ENCODE data around the gene ASCC3. TPM values are rescaled to one million over a fixed set of nuclear protein-coding genes. Genes with fewer than 3 reads are reported as not detected.
"Not testable (repeated sequence)": the region's sequence is repeated elsewhere in the genome, so short reads cannot be mapped to it uniquely, and the experiment has no call there.

ASCC3 gene
- total RNA-seq, 1 donor from 2014 or later: 12.7 TPM

DNA sequence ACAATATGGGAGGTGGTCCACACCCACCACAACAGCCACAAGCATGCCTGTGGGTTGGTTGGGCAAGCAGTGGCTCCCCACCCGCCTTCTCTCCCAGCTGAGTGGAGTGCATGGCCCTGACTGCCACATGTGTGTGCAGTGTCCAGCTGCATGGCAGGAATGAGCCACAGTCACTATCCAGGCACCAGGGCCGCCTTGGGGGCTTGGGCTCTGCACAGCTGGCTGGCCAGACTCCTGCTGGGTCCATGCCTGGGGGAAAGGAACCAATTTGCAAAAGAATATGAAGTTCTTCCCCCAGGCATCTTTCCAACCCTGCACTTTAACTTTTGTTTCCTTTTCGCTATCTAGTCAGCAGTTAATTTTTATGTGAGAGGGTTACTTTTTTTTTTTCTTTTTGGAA, 11.6 kb upstream of the ASCC3 start:
- no peak overlapping the region for H3K4me3 ChIP-seq
- H3K4me1 ChIP-seq: peaks cover 0 to 2% of the 10 kb centered on the region in 2 donors
- no peak for DNase-seq (ENCODE audit: low spot score in 2 of 2)
- no peaks in the 10 kb centered on the region for H3K9me3 ChIP-seq
- TF ChIP-seq, protein P1, sequence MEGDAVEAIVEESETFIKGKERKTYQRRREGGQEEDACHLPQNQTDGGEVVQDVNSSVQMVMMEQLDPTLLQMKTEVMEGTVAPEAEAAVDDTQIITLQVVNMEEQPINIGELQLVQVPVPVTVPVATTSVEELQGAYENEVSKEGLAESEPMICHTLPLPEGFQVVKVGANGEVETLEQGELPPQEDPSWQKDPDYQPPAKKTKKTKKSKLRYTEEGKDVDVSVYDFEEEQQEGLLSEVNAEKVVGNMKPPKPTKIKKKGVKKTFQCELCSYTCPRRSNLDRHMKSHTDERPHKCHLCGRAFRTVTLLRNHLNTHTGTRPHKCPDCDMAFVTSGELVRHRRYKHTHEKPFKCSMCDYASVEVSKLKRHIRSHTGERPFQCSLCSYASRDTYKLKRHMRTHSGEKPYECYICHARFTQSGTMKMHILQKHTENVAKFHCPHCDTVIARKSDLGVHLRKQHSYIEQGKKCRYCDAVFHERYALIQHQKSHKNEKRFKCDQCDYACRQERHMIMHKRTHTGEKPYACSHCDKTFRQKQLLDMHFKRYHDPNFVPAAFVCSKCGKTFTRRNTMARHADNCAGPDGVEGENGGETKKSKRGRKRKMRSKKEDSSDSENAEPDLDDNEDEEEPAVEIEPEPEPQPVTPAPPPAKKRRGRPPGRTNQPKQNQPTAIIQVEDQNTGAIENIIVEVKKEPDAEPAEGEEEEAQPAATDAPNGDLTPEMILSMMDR (IDR thresholded peaks at IDR 0.05): no peak
- H3K27ac ChIP-seq: no peak overlapping the region
- intact Hi-C loops (cut with DNase I): no loop called here
- H3K27me3 ChIP-seq: no peaks in the 10 kb centered on the region
- H3K36me3 ChIP-seq: no peaks in the 10 kb centered on the region

DNA sequence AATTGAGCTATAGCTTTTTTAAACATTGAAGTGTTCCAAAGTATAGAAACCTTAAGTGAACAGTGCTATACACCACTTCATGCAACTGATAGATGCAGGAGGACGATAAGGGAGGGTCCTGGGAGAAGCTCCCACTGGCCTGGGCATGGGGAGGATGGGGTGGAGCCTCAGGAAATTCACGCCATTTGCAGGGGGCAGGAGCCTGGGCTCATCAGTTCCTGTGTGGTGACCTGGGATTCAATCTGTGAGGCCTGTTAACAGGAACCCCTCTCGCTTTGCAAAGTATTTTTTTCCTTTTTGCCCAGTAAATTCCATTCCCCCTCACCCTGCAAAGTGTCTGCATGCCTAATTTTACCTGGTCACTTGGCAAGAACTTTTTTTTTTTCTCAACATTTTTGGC, 11.0 kb upstream of the ASCC3 start:
- Histone ChIP-seq H3K36me3 (no peaks in the 10 kb centered on the region), H3K4me1 (peaks cover 0 to 2% of the 10 kb centered on the region in 2 donors), H3K9me3 (no peaks in the 10 kb centered on the region), H3K27me3 (no peaks in the 10 kb centered on the region), H3K27ac (no peak overlapping the region), H3K4me3 (no peak overlapping the region)
- intact Hi-C loops (cut with DNase I): no loop called here
- TF ChIP-seq, protein P1 (IDR thresholded peaks at IDR 0.05): no peak
- DNase-seq (ENCODE audit: low spot score in 2 of 2): no peak

DNA sequence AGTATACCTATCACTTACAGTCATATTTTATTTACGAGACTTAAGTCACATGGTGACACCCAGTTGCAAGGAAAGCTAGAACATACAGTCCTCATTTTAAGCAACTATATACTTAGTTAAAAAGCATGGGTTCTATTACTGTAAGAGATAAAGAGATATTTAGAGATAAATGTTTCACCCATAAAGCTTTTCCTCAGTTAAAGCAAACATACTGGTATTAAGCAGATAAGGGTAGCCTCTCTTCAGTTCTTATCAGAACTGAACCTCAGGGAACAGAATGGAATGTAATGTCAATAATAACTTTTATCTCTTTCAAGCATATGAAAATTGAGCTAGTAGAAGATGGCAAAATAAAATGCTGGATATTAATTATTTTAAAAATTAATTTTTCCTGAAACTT, 9.9 kb upstream of the ASCC3 start:
- DNase-seq (ENCODE audit: low spot score in 2 of 2): no peak
- no peaks in the 10 kb centered on the region for H3K27me3 ChIP-seq
- H3K4me3 ChIP-seq: no peak overlapping the region
- intact Hi-C loops (cut with DNase I): no loop called here
- peaks cover 0 to 2% of the 10 kb centered on the region in 2 donors for H3K4me1 ChIP-seq
- TF ChIP-seq, protein P1 (IDR thresholded peaks at IDR 0.05): no peak
- no peaks in the 10 kb centered on the region for H3K9me3 ChIP-seq
- no peak overlapping the region for H3K27ac ChIP-seq
- no peaks in the 10 kb centered on the region for H3K36me3 ChIP-seq

DNA sequence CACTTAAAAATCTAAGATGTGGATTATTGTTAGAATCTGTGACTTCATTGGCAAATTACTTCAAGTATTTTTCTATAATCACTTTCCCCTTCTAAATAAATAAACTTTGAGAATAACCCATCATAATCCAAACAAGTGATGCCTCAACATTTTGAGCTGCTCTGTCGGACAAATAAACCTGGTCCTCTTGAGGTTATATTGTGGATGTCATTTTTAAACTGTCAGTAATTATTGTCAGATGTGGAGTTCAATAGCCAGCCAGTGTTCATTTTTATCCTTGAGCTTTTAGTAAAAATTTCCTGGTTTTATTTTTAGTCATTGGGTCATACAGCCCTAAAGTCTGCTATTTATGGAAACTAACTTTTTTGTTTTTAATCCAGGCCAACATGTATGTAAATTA, 9.5 kb upstream of the ASCC3 start:
- DNase-seq (ENCODE audit: low spot score in 2 of 2); H3K9me3 ChIP-seq; H3K27me3 ChIP-seq; H3K36me3 ChIP-seq; H3K27ac ChIP-seq; intact Hi-C loops (cut with DNase I); H3K4me1 ChIP-seq; H3K4me3 ChIP-seq: not testable (repeated sequence)

DNA sequence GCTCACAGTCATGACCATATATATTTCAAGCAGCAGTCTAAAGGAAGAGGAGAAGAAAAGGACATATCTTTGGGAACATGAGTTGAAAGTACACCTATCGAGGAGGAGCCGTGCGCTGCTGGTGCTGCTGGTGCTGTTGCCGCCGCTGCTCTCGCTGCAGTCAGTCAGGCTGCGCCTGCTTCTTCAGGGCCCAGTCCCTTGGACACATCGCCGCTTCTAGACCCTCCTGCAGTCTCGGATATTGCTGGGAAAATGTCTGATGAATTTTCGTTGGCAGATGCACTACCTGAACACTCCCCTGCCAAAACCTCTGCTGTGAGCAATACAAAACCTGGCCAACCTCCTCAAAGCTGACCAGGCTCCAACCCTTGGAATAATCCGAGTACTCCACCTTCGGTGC, 8.2 kb upstream of the ASCC3 start:
- intact Hi-C loops (cut with DNase I): no loop called here
- TF ChIP-seq, protein P1 (IDR thresholded peaks at IDR 0.05): no peak
- Histone ChIP-seq H3K27ac (no peak overlapping the region), H3K4me3 (no peak overlapping the region), H3K9me3 (no peaks in the 10 kb centered on the region), H3K4me1 (peaks cover 0 to 2% of the 10 kb centered on the region in 2 donors), H3K36me3 (no peaks in the 10 kb centered on the region), H3K27me3 (no peaks in the 10 kb centered on the region)
- DNase-seq (ENCODE audit: low spot score in 2 of 2): no peak

DNA sequence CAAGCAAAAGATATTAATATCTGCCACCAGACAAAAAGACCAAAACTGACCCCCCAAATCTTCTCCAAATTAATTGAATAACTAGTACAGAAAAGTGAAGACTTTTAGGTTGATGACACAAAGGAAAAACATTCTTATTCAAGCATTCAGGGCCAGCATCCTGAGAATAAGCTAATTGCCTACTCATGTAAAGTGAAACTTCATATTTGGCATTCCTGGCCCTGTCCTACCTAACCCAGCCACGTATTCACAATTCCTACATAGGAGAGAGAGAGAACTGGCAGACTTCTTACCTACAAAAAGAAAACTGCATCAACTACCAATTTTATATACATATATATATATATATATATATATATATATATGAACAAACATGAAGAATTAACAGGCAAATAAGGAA, 4.9 kb upstream of the ASCC3 start:
- Histone ChIP-seq H3K27me3 (no peaks in the 10 kb centered on the region), H3K9me3 (no peaks in the 10 kb centered on the region), H3K4me3 (no peak overlapping the region), H3K4me1 (peaks cover 0 to 9% of the 10 kb centered on the region in 2 donors), H3K36me3 (no peaks in the 10 kb centered on the region), H3K27ac (no peak overlapping the region)
- DNase-seq (ENCODE audit: low spot score in 2 of 2): no peak
- intact Hi-C loops (cut with DNase I): no loop called here
- TF ChIP-seq, protein P1 (IDR thresholded peaks at IDR 0.05): no peak

All from ascending aorta (tissue), 2 donors.